Endothelial cell (in vitro differentiated cells): ENCODE measurements around the gene MUS81. TPM values are rescaled to one million over a fixed set of nuclear protein-coding genes. Genes with fewer than 3 reads are reported as not detected.

Experiments
- DNase-seq: peaks from one replicate; pipeline ENCODE4 v3.0.0; 2021; ENCODE audit warnings: low spot score
- H3K27ac Mint-ChIP-seq: one replicate; pipeline ENCODE4 v1.8.0; 2021; ENCODE audit warnings: mixed read lengths, inconsistent platforms; ENCODE audit not compliant: unreplicated experiment
- H3K27me3 Mint-ChIP-seq: one replicate; pipeline ENCODE4 v1.8.0; 2021; ENCODE audit warnings: mild to moderate bottlenecking, moderate library complexity, mixed read lengths, inconsistent platforms; ENCODE audit not compliant: unreplicated experiment
- H3K36me3 Mint-ChIP-seq: one replicate; pipeline ENCODE4 v1.8.0; 2021; ENCODE audit warnings: mild to moderate bottlenecking, low read depth, mixed read lengths, inconsistent platforms; ENCODE audit not compliant: unreplicated experiment
- H3K4me1 Mint-ChIP-seq: one replicate; pipeline ENCODE4 v1.8.0; 2021; ENCODE audit warnings: mild to moderate bottlenecking, mixed read lengths, inconsistent platforms; ENCODE audit not compliant: unreplicated experiment
- H3K4me3 Mint-ChIP-seq: one replicate; pipeline ENCODE4 v1.8.0; 2021; ENCODE audit warnings: mild to moderate bottlenecking, mixed read lengths, inconsistent platforms; ENCODE audit not compliant: unreplicated experiment
- H3K9me3 Mint-ChIP-seq: one replicate; pipeline ENCODE4 v1.8.0; 2021; ENCODE audit warnings: mixed read lengths, inconsistent platforms; ENCODE audit not compliant: unreplicated experiment
- total RNA-seq: library from RNA; stranded (reverse); fragmentation: NEBNext Ultra II Directional; extraction: Animal tissue kit (Norgen Biotek cat#: 25700); gene quantifications from one replicate; pipeline ENCODE4 v1.2.1, GENCODE V29; 2021; ENCODE audit not compliant: unreplicated experiment
- TF ChIP-seq, protein P1 (sequence below): fragments of 200-600 bp; sonication (generic); IDR thresholded peaks from one replicate; pipeline ENCODE4 v1.5.0; 2021; ENCODE audit warnings: antibody characterized with exemption; ENCODE audit not compliant: unreplicated experiment

MUS81 gene
- total RNA-seq, 1 donor from 2014 or later, result 73.8 TPM

GRCh38 chr11:65868907-65869306, 8.7 kb downstream of the MUS81 start:
- TF ChIP-seq, protein P1, sequence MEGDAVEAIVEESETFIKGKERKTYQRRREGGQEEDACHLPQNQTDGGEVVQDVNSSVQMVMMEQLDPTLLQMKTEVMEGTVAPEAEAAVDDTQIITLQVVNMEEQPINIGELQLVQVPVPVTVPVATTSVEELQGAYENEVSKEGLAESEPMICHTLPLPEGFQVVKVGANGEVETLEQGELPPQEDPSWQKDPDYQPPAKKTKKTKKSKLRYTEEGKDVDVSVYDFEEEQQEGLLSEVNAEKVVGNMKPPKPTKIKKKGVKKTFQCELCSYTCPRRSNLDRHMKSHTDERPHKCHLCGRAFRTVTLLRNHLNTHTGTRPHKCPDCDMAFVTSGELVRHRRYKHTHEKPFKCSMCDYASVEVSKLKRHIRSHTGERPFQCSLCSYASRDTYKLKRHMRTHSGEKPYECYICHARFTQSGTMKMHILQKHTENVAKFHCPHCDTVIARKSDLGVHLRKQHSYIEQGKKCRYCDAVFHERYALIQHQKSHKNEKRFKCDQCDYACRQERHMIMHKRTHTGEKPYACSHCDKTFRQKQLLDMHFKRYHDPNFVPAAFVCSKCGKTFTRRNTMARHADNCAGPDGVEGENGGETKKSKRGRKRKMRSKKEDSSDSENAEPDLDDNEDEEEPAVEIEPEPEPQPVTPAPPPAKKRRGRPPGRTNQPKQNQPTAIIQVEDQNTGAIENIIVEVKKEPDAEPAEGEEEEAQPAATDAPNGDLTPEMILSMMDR, result no peak
- Mint-ChIP-seq H3K27me3 (peaks cover 26% of the 10 kb centered on the region), H3K4me1 (peaks cover 43% of the 10 kb centered on the region), H3K27ac (no peak overlapping the region), H3K4me3 (peak overlapping the region; percentile 69), H3K9me3 (no peaks in the 10 kb centered on the region), H3K36me3 (peaks cover 28% of the 10 kb centered on the region)
- DNase-seq, result no peak

- Mint-ChIP-seq H3K27ac (no peak overlapping the region), H3K4me1 (peaks cover 43% of the 10 kb centered on the region), H3K9me3 (no peaks in the 10 kb centered on the region), H3K27me3 (peaks cover 27% of the 10 kb centered on the region), H3K36me3 (peaks cover 24% of the 10 kb centered on the region), H3K4me3 (peak overlapping the region; percentile 85)
- DNase-seq, result no peak
- TF ChIP-seq, protein P1, result no peak
Observed at GRCh38 chr11:65869643-65870306, 9.5 kb downstream of the MUS81 start.

DNA sequence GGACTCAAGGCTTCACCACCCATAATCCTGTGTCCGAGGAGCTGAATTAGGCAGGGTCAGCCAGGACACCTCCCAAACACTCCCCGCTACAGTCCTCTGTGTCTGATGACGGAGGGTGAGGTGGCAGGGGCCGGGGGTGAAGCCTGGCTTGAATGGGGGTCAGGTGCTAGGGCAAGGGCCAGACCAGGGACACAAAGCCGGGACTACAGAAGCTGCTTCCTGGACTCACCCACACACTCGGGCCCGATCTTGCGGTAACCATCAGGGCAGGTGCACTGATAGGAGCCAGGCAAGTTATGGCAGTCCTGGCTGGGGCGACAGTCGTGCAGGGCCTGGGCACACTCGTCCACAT, 10.1 kb downstream of the MUS81 start:
- no peaks in the 10 kb centered on the region for H3K9me3 Mint-ChIP-seq
- H3K4me3 Mint-ChIP-seq, result peak overlapping the region; percentile 85
- DNase-seq, result no peak
- H3K36me3 Mint-ChIP-seq, result peaks cover 20% of the 10 kb centered on the region
- TF ChIP-seq, protein P1, result no peak
- peaks cover 43% of the 10 kb centered on the region for H3K4me1 Mint-ChIP-seq
- peak overlapping the region; percentile 80 for H3K27ac Mint-ChIP-seq
- peaks cover 27% of the 10 kb centered on the region for H3K27me3 Mint-ChIP-seq

DNA sequence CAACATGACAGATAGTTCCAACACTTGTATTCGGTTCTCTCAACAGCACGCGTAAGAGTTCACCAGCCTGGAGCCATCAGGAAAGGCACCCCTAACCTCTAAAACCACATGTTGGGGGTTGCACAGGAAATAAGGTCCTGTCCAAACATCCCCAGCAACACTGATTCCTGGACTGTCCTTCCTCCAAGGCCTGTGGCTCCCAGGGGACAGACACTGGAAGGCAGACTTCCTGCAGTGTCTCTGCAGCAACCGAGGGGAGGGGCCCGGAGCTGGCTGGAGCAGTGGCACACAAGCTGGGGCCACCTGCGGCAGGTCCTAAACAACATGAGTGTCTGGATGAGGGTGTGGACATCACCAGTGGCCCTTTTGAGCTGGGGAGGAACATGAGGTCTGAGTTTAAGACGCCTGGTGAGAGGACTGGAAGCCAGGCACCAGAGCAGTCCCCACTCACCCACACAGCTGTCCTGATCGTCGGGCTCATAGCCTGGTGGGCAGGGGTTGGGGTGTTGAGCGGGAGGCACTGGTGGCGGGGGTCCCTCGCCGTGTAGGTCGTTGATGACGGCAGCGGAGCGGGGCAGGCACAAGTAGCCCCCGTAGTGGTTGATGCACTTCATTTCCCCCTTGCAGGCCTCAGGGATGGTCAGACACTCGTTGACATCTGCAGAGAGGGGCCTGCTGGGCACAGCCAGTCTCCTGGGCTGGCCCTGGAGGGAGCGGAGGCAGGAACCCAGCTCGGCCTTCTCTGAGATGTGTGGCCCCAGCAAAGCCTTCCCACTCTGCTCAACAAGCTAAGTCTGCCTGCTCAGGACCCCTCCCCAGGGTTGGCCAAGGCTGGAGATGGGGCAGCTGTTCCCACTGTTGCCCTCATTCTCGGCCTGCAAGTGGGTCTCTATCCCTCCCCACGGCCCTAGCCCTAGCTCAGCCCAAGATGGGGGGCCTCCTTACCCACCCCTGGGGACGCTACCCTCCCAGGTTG, 10.8 kb downstream of the MUS81 start:
- peak overlapping the region; percentile 80 for H3K27ac Mint-ChIP-seq
- H3K36me3 Mint-ChIP-seq, result peaks cover 18% of the 10 kb centered on the region
- H3K9me3 Mint-ChIP-seq, result no peaks in the 10 kb centered on the region
- peak overlapping the region; percentile 92 for H3K4me3 Mint-ChIP-seq
- peaks cover 27% of the 10 kb centered on the region for H3K27me3 Mint-ChIP-seq
- TF ChIP-seq, protein P1, result no peak
- H3K4me1 Mint-ChIP-seq, result peaks cover 43% of the 10 kb centered on the region
- DNase-seq, result no peak
